GM12878 (cell line): ENCODE results near the gene CDH18. TPM values are rescaled to one million over a fixed set of nuclear protein-coding genes. Genes with fewer than 3 reads are reported as not detected.

ENCODE experiments used
- ATAC-seq: fragments of 200-7000 bp; cut with Tn5 transposase; 3 replicates; pipeline ENCODE4 v1.9.1; 2020; ENCODE audit warnings: mild to moderate bottlenecking, moderate library complexity
- BruUV-seq: library from RNA; stranded (reverse); fragments of 400-500 nt; replicated peaks from 2 replicates; lab custom pipeline; 2021; lab: Mats Ljungman, UMichigan
- CTCF ChIA-PET: fragments of 300-600 bp; sonication (Branson Sonifier 250); formaldehyde crosslinking; extraction: SDS; loops from one replicate; lab custom pipeline; 2021; ENCODE audit warnings: inconsistent platforms; lab: Yijun Ruan, JAX
- POLR2A ChIA-PET: fragments of 350-600 bp; formaldehyde crosslinking; extraction: SDS; loops from one replicate; lab custom pipeline; 2021; ENCODE audit warnings: inconsistent platforms; lab: Charles Lee
- RAD21 ChIA-PET: fragments of 300-600 bp; sonication (Branson Sonifier 250); formaldehyde crosslinking; loops from one replicate; lab custom pipeline; 2023; ENCODE audit warnings: antibody characterized with exemption; ENCODE audit not compliant: unreplicated experiment; lab: Charles Lee
- SMC1A ChIA-PET: fragments of 300-600 bp; sonication (Branson Sonifier 250); formaldehyde crosslinking; loops from one replicate; lab custom pipeline; 2023; ENCODE audit not compliant: unreplicated experiment, uncharacterized antibody; lab: Charles Lee
- DNase-seq: peaks from one replicate; pipeline ENCODE4 v3.0.0-alpha.2; 2011; ENCODE audit warnings: low read depth, low spot score
- FAIRE-seq: peaks from 3 replicates; lab custom pipeline; 2011; peaks lifted over from hg19 to GRCh38; lab: Jason Lieb, UNC
- H2AFZ ChIP-seq: 2 replicates; pipeline ENCODE4 v1.6.0; 2011; ENCODE audit warnings: low read depth, low read length, control low read depth; ENCODE audit not compliant: control insufficient read depth
- H3K27ac ChIP-seq: 2 replicates; pipeline ENCODE4 v1.5.1; 2011; ENCODE audit warnings: control low read depth; ENCODE audit not compliant: control insufficient read depth, insufficient read depth
- H3K27me3 ChIP-seq, 2 experiments: replicated peaks in 1 of 2; 2 replicates each; pipeline versions ENCODE4 v1.6.0 to v1.6.1; 2011; ENCODE audit warnings: low read length in 1 of 2; ENCODE audit not compliant: control insufficient read depth in 2 of 2, insufficient read depth in 2 of 2
- H3K36me3 ChIP-seq, 2 experiments: 2 replicates each; pipeline ENCODE4 v1.5.1; 2011; ENCODE audit warnings: low read length in 1 of 2; ENCODE audit not compliant: control insufficient read depth in 2 of 2, insufficient read depth in 2 of 2
- H3K4me1 ChIP-seq: 2 replicates; pipeline ENCODE4 v1.6.1; 2011; ENCODE audit warnings: mild to moderate bottlenecking, low read length, moderate library complexity, mixed read lengths; ENCODE audit not compliant: control insufficient read depth, insufficient read depth
- H3K4me2 ChIP-seq: 2 replicates; pipeline ENCODE4 v1.6.0; 2011; ENCODE audit warnings: control low read depth; ENCODE audit not compliant: control insufficient read depth, insufficient read depth
- H3K4me3 ChIP-seq: fragments of 200-600 bp; sonication (generic); 2 replicates; pipeline ENCODE4 v1.5.1; 2016
- H3K79me2 ChIP-seq: 2 replicates; pipeline ENCODE4 v1.6.0; 2011; ENCODE audit warnings: low read length; ENCODE audit not compliant: control insufficient read depth, insufficient read depth
- H3K9ac ChIP-seq: 2 replicates; pipeline ENCODE4 v1.8.0; 2011; ENCODE audit warnings: low read length, control low read depth, mixed read lengths; ENCODE audit not compliant: control insufficient read depth, insufficient read depth
- H3K9me3 ChIP-seq: replicated peaks from 3 replicates; pipeline ENCODE4 v1.5.1; 2011; ENCODE audit warnings: mild to moderate bottlenecking, low read length; ENCODE audit not compliant: control insufficient read depth, insufficient read depth
- H4K20me1 ChIP-seq: 2 replicates; pipeline ENCODE4 v1.6.0; 2011; ENCODE audit not compliant: control insufficient read depth, insufficient read depth
- BMI1 ChIP-seq: fragments of 450-650 bp; IDR thresholded peaks from 2 replicates; pipeline ENCODE4 v1.6.1; 2016; ENCODE audit warnings: mild to moderate bottlenecking, moderate library complexity, borderline replicate concordance
- BRCA1 ChIP-seq: IDR thresholded peaks from 2 replicates; pipeline ENCODE4 v1.6.1; 2011; ENCODE audit warnings: low read depth, low read length, improper control_type of control experiment
- CHD4 ChIP-seq: fragments of 200-600 bp; sonication (generic); IDR thresholded peaks from 2 replicates; pipeline ENCODE4 v1.6.1; 2016; ENCODE audit warnings: mild to moderate bottlenecking
- ESRRA ChIP-seq: IDR thresholded peaks from 2 replicates; pipeline ENCODE4 v1.6.1; 2012; ENCODE audit warnings: mild to moderate bottlenecking, low read length, improper control_type of control experiment
- HCFC1 ChIP-seq: fragments of 150-350 bp; IDR thresholded peaks from 2 replicates; pipeline ENCODE4 v1.6.1; 2014; ENCODE audit warnings: low read length
- MYB ChIP-seq: fragments of 150-350 bp; IDR thresholded peaks from 2 replicates; pipeline ENCODE4 v1.6.1; 2014; ENCODE audit warnings: mild to moderate bottlenecking, low read depth, low read length, borderline replicate concordance
- TBL1XR1 ChIP-seq: IDR thresholded peaks from 2 replicates; pipeline ENCODE4 v1.6.1; 2012; ENCODE audit warnings: low read depth, low read length, improper control_type of control experiment
- WGBS: methylation state at CpG from one replicate; pipeline ENCODE4 v1.1.6; 2016; ENCODE audit warnings: low lambda C conversion rate; ENCODE audit not compliant: insufficient replicate concordance, insufficient coverage; ENCODE audit errors: missing lambda C conversion rate; 5-methylcytosine and 5-hydroxymethylcytosine counted together
- in situ Hi-C: fragments of 300-500 bp; cut with MboI; formaldehyde crosslinking; loops from 9 replicates; pipeline ENCODE4 v1.14.3; 2018; ENCODE audit warnings: mixed read lengths
- intact Hi-C: fragments of 100-400 bp; cut with micrococcal nuclease; formaldehyde crosslinking; loops from one replicate; pipeline ENCODE4 v1.14.2; 2022; ENCODE audit not compliant: unreplicated experiment
- polyA plus RNA-seq, 11 experiments: library from polyadenylated mRNA; depleted of rRNA in 4 of 11; unstranded in 6 of 11; stranded (reverse) in 5 of 11; fragments of >200 nt; fragmentation: Nextera tagmentation in 4 of 11; fragmentation: Illumina TruSeq in 1 of 11; extraction: Ambion mirVana in 4 of 11; extraction: Trizol in 1 of 11; gene quantifications; 1 replicate in 1 of 11; 2 replicates in 10 of 11; pipeline versions ENCODE4 v1.2.1 to v1.2.3, GENCODE V29; 2011 to 2016; ENCODE audit warnings: inconsistent platforms in 2 of 11, missing spikeins in 2 of 11, low read depth in 1 of 11
- total RNA-seq, 4 experiments: library from RNA; depleted of rRNA in 3 of 4; stranded (reverse); fragments of >200 nt in 3 of 4; fragmentation: Illumina TruSeq in 1 of 4; extraction: Trizol in 1 of 4; gene quantifications; 2 replicates each; pipeline versions ENCODE4 v1.2.1 to v1.2.3, GENCODE V29; 2013 to 2021
- TF ChIP-seq, protein P1 (sequence below): fragments of 450-650 bp; IDR thresholded peaks from 2 replicates; pipeline ENCODE4 v1.6.1; 2017; ENCODE audit warnings: borderline replicate concordance
- TF ChIP-seq, protein P2 (sequence below): fragments of 450-650 bp; IDR thresholded peaks from 2 replicates; pipeline ENCODE4 v1.6.1; 2017; ENCODE audit warnings: low read depth, mild to moderate bottlenecking, moderate library complexity
- TF ChIP-seq, protein P3 (sequence below): IDR thresholded peaks from 2 replicates; pipeline ENCODE4 v1.6.1; 2011; ENCODE audit warnings: low read depth, mild to moderate bottlenecking, low read length, moderate library complexity, borderline replicate concordance; ENCODE audit errors: extremely low read depth
- TF ChIP-seq, protein P4 (sequence below): IDR thresholded peaks from 2 replicates; pipeline ENCODE4 v1.6.1; 2011; ENCODE audit warnings: mild to moderate bottlenecking, low read depth, low read length, moderate library complexity; ENCODE audit not compliant: insufficient replicate concordance

CDH18 gene
- total and polyA plus RNA-seq, 10 of the 15 experiments (the other 5 are each of a cell fraction or from before 2014, with no cell fraction given) = 0.41 TPM; not detected in 9

DNA sequence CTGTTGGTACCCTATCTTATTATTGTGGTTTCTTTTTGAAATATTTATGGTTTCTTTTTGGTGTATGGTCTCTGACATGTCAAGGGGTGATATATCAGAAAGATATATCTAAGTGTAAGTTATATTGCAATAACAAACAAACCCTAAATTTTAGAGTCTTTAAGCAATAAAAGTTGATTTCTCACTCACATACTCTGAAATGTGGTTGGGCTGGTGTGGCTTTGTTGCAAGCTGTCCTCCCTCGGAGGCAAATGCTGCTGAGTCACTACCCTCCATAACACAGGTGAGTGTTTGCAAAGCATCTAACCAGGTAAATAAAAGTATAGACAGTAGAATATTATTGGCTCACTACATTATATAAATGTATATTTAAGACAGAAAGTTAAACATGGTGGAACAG lies 253.2 kb downstream of the CDH18 start:
- Histone ChIP-seq H3K4me2 (no peak overlapping the region), H4K20me1 (no peaks in the 10 kb centered on the region)
- TF ChIP-seq MYB = no peak
- TF ChIP-seq CHD4 = no peak
- TF ChIP-seq, protein P1, sequence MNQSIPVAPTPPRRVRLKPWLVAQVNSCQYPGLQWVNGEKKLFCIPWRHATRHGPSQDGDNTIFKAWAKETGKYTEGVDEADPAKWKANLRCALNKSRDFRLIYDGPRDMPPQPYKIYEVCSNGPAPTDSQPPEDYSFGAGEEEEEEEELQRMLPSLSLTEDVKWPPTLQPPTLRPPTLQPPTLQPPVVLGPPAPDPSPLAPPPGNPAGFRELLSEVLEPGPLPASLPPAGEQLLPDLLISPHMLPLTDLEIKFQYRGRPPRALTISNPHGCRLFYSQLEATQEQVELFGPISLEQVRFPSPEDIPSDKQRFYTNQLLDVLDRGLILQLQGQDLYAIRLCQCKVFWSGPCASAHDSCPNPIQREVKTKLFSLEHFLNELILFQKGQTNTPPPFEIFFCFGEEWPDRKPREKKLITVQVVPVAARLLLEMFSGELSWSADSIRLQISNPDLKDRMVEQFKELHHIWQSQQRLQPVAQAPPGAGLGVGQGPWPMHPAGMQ = no peak
- TF ChIP-seq, protein P2, sequence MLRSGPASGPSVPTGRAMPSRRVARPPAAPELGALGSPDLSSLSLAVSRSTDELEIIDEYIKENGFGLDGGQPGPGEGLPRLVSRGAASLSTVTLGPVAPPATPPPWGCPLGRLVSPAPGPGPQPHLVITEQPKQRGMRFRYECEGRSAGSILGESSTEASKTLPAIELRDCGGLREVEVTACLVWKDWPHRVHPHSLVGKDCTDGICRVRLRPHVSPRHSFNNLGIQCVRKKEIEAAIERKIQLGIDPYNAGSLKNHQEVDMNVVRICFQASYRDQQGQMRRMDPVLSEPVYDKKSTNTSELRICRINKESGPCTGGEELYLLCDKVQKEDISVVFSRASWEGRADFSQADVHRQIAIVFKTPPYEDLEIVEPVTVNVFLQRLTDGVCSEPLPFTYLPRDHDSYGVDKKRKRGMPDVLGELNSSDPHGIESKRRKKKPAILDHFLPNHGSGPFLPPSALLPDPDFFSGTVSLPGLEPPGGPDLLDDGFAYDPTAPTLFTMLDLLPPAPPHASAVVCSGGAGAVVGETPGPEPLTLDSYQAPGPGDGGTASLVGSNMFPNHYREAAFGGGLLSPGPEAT = no peak
- TF ChIP-seq, protein P3, sequence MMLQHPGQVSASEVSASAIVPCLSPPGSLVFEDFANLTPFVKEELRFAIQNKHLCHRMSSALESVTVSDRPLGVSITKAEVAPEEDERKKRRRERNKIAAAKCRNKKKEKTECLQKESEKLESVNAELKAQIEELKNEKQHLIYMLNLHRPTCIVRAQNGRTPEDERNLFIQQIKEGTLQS = no peak
- no peak for TF ChIP-seq BRCA1
- TF ChIP-seq, protein P4, sequence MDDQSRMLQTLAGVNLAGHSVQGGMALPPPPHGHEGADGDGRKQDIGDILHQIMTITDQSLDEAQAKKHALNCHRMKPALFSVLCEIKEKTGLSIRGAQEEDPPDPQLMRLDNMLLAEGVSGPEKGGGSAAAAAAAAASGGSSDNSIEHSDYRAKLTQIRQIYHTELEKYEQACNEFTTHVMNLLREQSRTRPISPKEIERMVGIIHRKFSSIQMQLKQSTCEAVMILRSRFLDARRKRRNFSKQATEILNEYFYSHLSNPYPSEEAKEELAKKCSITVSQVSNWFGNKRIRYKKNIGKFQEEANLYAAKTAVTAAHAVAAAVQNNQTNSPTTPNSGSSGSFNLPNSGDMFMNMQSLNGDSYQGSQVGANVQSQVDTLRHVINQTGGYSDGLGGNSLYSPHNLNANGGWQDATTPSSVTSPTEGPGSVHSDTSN = no peak
- TF ChIP-seq ESRRA = no peak
- no peak for TF ChIP-seq TBL1XR1
- TF ChIP-seq BMI1 = no peak
- no peak for TF ChIP-seq HCFC1
- TF ChIP-seq, all 136 proteins: peak for 0
- POLR2A ChIA-PET = no interaction called here
- no peak for DNase-seq
- Histone ChIP-seq H3K9ac (no peak overlapping the region), H2AFZ (no peak overlapping the region), H3K4me3 (no peak overlapping the region), H3K79me2 (no peaks in the 10 kb centered on the region), H3K9me3 (no peaks in the 10 kb centered on the region), H3K27me3 (no peaks in the 10 kb centered on the region), H3K27ac (no peak overlapping the region), H3K36me3 (no peaks in the 10 kb centered on the region), H3K4me1 (no peaks in the 10 kb centered on the region)
- no TSS peak for BruUV-seq
- intact Hi-C loops (no loop called here), in situ Hi-C loops (no loop called here)
- FAIRE-seq = no peak
- SMC1A ChIA-PET = no interaction called here
- WGBS = 0% methylated on average over 1 of the region's 1 CpG
- CTCF ChIA-PET = no interaction called here
- RAD21 ChIA-PET = no interaction called here
- no peak for ATAC-seq
